ENCODE measurements around the gene AGBL2.
"Not testable (repeated sequence)": the region's sequence is repeated elsewhere in the genome, so short reads cannot be mapped to it uniquely, and the experiment has no call there.

The AGBL2 gene

GRCh38 chr11:47688991-47689390, 26.2 kb downstream of the AGBL2 start:
- DNase-seq = no peak

DNA sequence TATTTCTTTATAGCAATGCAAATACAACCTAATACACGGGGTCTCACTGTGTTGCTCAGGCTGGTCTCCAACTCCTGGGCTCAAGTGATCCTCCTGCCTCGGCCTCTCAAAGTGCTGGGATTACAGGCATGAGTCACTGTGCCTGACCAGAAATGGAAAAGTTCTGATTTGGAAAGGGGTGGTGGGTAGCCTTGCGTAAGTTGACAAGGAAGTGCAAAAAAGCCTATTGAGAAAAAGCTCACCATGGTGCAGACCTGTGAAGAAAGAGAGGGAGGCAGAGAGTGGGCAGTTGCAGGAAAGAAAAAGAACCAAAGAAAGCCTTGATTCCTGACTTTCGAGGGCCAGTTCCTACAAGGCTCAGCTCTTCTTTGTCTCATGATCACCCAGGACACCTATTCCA, 27.1 kb downstream of the AGBL2 start:
- DNase-seq = no peak

- not testable (repeated sequence) for DNase-seq
Observed at GRCh38 chr11:47686704-47687103, 28.5 kb downstream of the AGBL2 start.

DNA sequence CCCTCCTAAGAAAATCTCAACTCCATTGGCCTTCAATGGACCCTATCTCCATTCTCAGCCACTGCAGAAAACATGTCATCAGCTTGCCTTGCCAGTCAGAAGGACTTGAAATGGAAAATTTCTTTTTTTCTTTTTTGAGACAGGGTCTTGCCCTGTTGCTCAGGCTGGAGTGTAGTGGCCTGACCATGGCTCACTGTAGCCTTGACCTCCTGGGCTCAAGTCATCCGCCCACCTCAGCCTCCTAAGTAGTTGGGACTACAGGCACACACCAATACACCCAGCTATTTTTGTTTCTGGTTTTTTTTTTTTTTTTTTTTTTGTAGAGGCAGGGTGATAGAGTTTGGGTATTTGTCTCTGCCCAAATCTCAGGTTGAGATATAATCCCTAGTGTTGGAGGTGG, 29.0 kb downstream of the AGBL2 start:
- DNase-seq = no peak

DNA sequence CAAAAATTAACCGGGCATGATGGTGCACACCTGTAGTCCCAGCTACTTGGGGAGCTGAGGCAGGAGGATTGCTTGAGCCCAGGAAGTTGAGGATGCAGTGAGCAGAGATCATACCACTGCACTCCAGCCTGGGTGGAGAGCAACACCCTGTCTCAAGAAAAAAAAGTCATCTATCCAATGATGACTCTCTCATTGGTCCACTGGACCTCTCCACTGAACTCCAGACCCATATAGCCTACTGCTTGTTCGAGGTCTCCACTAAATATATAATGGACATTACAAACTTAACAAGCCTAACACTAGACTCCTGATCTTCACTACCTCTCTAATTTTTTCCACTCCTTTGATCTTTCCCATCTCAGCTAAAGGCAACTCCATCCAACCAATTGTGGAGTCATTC, 39.3 kb downstream of the AGBL2 start:
- no peak for DNase-seq

DNA sequence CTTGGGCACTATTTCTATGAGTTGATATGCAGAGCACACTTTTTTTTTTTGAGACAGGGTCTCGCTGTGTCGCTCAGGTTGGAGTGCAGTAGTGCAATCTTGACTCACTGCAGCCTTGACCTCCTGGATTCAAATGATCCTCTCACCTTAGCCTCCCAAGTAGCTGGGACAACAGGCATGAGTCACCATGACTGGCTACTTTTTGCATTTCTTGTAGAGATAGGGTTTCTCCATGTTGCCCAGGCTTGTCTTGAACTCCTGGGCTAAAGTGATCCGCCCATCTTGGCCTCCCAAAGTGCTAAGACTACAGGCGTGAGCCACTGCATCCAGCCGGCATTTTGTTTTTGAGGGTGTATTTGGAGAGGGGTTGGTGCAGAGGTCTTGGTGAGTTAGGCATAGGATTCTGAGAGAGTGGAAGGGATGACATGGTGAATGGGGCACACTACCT, 42.9 kb downstream of the AGBL2 start:
- DNase-seq = no peak

DNA sequence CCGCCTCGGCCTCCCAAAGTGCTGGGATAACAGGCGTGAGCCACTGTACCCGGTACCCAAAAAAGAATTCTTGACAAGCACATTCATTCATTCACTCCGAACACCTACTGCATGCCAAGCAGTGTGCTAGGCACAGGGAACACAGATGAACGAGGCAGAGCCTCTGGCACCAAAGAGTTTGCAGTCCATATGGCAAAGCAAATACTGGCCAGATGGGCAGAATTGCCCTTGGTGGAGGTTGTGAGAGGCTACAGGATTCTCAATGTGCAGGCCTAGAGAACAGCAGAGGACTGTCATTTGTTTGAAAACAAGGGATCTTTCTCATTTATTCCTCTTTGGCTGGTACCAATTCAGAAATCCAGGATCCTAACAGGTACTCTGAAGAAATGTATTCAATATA, 45.3 kb downstream of the AGBL2 start:
- peak; percentile 19 for DNase-seq

DNA sequence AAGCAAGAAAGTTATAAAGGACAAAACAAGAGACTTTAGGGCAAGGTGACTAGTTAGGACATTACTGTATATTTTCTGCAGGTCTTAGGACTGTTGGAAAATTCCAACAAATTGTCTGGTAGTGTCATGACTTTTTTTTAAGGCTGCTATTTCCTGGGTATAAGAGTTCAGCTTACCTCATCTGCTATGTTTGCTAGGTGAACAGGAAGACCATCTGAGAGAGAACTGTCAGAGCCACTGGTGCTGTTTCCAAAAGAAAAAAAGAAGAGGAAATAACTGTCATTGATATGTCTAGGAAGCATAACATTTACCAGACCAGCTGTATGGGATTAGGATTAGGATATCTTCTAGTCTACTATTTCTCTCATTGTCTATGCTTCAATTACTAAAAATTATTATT, 46.5 kb downstream of the AGBL2 start:
- no peak for DNase-seq

DNA sequence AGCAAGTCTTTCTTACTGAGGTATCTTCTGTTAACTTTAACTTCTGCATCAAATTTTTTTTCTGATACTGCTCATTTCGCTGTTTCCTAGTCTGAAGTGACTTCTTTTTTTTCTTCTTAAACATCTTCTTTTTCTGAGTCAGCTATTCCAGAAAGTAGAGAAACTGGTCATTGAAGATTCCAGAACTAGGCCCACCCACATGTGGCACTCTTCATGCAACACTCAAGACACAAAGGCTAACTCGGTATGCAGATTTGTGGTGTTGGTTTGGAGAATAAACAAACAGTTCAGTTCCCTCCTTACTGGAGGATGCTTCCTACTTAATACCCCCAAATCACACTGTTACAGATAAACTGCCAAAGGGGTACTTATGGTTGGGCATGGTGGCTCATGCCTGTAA, 47.6 kb downstream of the AGBL2 start:
- DNase-seq = no peak

DNA sequence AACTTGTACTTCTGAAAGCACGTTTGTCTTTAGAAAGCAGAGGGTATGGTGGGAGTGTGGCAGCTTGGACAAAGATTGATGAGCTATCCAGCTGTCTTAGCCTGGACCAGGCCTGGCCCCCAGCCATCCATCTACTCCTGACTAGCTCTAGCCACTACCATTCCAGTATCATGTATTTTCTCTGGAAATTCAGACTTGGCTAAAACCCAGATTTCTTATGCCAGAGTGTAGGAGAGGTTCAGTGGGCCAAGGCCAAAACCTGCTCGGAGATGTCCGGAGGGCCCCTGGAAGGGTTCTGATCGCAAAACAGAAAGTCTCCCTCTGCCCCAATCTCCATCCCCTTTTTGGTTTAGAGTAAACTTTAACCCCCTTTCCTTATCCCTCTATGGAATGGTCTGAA, 48.0 kb downstream of the AGBL2 start:
- no peak for DNase-seq

DNA sequence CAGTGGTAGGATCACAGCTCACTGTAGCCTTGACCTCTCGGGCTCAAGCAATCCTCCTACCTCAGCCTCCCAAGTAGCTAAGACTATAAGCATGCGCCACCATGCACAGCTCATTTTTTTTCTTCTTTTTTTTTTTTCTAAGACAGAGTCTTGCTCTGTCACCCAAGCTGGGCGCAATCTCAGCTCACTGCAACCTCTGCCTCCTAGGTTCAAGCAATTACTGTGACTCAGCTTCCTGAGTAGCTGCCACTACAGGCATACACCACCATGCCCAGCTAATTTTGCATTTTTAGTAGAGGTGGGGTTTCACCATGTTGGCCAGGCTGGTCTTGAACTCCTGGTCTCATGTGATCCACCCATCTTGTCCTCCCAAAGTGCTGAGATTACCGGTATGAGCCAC, 50.2 kb downstream of the AGBL2 start:
- not testable (repeated sequence) for DNase-seq

DNA sequence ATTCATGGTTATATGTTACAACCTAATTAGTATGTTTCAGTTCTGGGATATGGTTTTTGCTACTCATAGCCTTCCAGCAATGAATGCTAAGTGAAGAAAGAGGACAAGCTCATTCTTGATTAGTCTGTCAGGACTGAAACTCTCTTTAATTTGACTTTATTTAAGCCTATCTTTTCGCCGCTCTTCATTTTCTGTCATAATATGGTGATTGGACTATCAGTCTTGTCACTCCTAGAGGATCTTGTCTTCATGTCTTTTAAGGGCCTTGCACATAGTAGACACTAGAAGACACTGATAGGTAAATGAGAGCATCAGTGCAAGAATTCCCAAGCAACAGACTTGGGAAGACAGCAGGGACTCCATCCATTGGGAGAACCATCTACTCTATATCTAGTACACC, 53.9 kb downstream of the AGBL2 start:
- no peak for DNase-seq

DNA sequence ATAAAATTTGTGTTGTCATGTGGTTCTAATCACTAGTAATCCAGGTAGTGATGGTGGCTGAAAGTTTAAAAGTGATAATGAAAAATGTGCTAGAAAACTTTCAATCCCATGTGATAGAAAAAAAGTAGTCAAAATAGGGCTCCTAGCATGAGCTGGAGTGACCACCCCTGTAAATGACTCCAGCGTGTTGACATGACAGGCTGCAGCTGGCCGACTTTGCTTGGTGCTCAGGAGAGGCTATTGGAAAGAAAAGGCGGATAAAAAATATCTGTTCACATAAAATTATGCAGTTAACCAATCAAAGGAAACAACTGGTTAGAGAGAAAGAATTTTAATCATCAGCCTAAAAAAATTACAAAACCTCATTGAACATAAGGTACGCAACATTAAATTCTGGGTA, 55.9 kb downstream of the AGBL2 start:
- no peak for DNase-seq

DNA sequence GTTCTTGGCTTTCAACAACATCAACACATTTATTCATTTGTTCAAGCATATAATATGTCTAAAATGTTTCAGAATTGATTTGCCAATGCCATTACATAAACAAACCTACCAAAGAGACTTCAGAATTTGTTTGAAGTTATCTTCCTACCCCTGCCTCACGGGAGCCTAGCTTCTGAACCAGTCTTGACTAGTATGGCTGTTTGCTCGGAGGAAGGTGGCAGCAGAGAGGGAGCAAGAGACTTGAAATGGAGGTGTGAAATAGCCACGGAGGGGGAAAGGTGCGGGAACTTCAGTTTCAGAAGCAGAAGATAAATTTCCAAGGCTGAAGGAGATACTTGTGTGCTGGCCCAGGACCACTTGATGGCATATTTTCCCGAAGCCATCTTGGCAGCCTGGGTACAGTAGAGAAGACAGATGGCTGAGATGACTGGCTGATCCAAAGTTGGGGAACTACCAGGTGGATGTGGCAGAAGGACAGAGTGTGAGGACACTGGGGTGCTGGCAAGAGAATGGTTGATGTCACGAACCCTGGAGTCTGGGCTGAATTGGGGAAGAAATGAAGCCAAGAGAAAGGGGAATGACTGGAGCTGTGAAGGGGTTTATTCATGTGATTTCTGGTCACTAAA, 58.8 kb downstream of the AGBL2 start:
- no peak for DNase-seq

DNA sequence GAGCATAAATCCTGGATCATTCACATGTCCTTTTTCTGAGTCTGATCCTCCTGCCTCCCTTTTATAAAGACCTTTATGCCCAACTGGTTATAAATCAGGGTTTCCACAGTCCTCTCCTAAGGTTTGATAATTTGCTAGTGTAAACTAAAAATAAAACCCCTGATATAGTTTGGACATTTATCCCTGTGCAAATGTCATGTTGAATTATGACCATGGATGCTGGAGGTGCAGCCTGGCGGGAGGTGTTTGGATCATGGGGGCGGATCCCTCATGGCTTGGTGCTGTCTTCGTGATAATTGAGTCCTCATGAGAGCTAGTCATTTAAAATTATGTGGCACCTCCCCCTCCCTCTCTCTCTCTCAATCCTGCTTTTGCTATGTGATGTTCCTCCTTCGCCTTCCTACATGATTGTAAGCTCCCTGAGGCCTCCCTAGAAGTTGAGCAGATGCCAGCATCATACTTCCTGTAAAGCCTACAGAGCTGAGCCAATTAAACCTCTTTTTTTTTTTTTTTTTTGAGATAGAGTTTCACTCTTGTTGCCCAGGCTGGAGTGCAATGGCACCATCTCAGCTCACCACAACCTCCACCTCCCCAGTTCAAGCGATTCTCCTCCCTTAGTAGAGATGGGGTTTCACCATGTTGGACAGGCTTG, 63.2 kb downstream of the AGBL2 start:
- no peak for DNase-seq

GRCh38 chr11:47649276-47649675, 65.9 kb downstream of the AGBL2 start:
- DNase-seq = no peak

GRCh38 chr11:47646019-47646418, 69.2 kb downstream of the AGBL2 start:
- DNase-seq = no peak

DNA sequence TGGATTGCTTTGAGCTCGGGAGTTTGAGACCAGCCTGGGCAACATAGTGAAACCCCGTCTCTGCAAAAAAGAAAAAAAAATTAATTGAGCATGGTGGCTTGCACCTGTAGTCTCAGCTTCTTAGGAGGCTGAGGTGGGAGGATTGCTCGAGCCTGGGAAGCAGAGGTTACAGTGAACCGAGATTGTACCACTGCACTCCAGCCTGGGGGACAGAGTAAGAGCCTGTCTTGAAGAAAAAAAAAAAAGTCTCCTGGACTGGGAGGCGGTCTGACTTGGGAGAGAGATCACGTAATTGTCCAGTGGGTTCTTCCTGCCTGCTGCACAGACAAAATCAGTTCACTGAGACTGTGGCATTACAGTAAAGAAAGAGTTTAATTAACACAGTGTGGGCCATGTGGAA, 69.7 kb downstream of the AGBL2 start:
- DNase-seq = no peak

GRCh38 chr11:47642099-47642855, 72.9 kb downstream of the AGBL2 start, which contains the start of gene MTCH2:
Gene MTCH2 (minus strand): TSS chr11:47642559. CDS start chr11:47642465, 94 bp downstream.
- peak; percentile 86 for DNase-seq

DNA sequence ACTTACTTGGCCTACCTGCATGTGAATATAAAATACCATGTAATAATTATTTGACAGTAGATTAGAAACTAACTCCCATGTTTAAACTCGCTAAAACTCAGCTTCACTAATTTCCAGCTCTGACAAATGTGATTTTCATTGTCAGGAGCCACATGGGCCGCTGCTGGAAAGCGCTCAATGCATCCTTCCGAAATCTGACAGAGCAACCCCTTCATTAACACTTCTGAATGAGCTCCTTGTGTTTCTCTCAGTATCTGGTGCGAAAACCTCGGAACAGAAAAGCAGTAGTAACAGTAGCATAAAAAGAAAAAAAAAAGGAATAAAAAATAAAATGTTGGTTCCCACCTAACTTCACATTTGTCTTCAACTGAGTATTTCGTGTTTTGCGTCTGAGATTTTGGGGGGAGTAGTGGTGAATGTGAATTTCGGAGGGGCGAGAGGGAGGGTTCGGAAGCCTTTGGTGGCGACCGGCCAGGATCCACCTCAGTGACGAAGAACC, 73.5 kb downstream of the AGBL2 start:
- DNase-seq = no peak

GRCh38 chr11:47640506-47640905, 74.7 kb downstream of the AGBL2 start:
- DNase-seq = not testable (repeated sequence)

GRCh38 chr11:47636331-47636730, 78.8 kb downstream of the AGBL2 start:
- not testable (repeated sequence) for DNase-seq

DNA sequence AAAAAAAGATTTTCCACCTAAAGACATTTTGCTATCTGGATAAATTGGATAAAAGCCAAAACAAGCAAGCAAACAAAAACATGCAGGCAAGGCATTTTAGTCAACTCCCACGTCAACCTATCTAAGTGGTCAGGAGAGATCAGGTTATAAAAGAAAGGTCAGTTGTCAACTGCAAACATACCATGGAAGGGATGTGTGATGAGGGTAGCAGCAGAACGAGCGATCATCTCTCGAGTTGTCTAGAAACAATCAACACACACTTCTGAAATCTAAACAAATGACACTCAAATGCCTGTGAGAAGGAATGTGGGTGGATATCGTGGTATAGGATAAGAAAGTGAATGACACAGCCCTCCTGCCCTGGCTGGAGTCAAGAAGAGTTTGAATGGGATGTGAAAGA, 83.7 kb downstream of the AGBL2 start:
- no peak for DNase-seq

DNA sequence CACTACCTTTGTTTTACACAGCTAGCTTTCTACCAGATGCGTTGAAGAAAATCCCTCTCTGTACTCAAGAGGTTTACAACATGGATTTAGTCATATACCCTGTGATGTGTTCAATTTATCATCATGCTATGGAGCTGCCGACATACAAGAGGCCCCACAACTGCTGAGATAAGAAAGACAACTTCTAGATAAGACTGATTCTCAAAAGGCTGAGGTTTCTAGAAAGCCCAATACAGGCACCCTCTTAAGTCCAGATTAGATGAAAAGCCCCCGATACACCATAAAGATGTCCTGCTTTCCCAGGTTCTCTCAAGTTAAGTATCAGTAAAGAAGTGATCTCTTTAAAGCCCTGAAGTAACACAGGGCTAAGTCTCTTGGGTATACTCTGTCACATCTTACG, 87.1 kb downstream of the AGBL2 start:
- no peak for DNase-seq
